ENCODE measurements around the gene TULP4. TPM values are rescaled to one million over a fixed set of nuclear protein-coding genes. Genes with fewer than 3 reads are reported as not detected.

Gene TULP4
- total and polyA plus RNA-seq, 2 of the 8 experiments (the other 6 are each of a cell fraction or from before 2014, with no cell fraction given): 7.7 to 51.6 TPM

DNA sequence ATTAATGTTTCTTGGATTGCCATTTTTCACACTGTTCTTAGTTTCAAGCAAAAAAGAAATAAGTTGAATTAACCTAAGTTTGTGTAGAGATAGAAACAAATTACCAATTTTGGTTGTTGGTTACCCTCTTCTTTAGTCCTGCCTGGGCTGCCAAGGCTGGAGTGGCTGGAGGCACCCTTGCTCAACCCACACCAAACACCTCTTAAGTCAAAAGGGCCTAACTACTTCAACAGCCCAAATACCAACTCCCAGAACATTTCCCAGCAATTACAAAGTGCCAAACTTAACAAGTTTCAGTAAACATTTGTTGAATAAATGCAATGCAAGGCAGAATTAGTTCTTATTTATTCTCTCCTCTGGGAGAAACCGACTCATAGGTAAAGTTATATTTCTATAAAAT lies 209.5 kb downstream of the TULP4 start:
- H3K23me2 ChIP-seq (ENCODE audit: low read depth, low read length): no peaks in the 10 kb centered on the region
- H3K9me3 ChIP-seq (ENCODE audit: insufficient read depth in 2 of 2, low read depth in 1 of 2, low read length in 1 of 2): no peaks in the 10 kb centered on the region
- no peak overlapping the region for H2BK15ac ChIP-seq (ENCODE audit: low read length)
- CTCF ChIA-PET (ENCODE audit: partially characterized antibody): interaction anchor here (0.6 to 4.5 kb wide), 5 partner anchors 12 to 448 kb away, joined by 3 to 24 read pairs (median 3); no protein-coding TSS in a partner anchor
- no peak overlapping the region for H4K8ac ChIP-seq (ENCODE audit: extremely low read depth, insufficient read depth, low read length)
- no peak overlapping the region for H3K18ac ChIP-seq (ENCODE audit: extremely low read depth, low read length)
- H4K20me1 ChIP-seq (replicated peaks in 1 of 2; ENCODE audit: control insufficient read depth in 1 of 2, insufficient read depth in 2 of 2, low read length in 2 of 2): no peaks in the 10 kb centered on the region
- no peaks in the 10 kb centered on the region for H3K79me1 ChIP-seq (ENCODE audit: low read depth, low read length)
- no peak overlapping the region for H4K5ac ChIP-seq (ENCODE audit: insufficient read length, low read depth, low read length)
- H3K27me3 ChIP-seq (replicated peaks in 1 of 4; ENCODE audit: control insufficient read depth in 3 of 4, extremely low read depth in 1 of 4, insufficient read depth in 3 of 4, low read length in 3 of 4): no peaks in the 10 kb centered on the region
- DNase-seq (ENCODE audit: low read depth in 1 of 2, low spot score in 2 of 2) (no peak), FAIRE-seq (no peak)
- no peak overlapping the region for H2BK5ac ChIP-seq (ENCODE audit: low read depth, low read length)
- H4K91ac ChIP-seq (replicated peaks; ENCODE audit: insufficient read length, low read length): no peak overlapping the region
- H3K9ac ChIP-seq (replicated peaks in 1 of 4; ENCODE audit: extremely low read depth in 1 of 4, low read depth in 3 of 4, low read length in 3 of 4): no peak overlapping the region
- no peak overlapping the region for H2BK120ac ChIP-seq (replicated peaks; ENCODE audit: low read depth, low read length)
- H3K79me2 ChIP-seq (ENCODE audit: control insufficient read depth in 1 of 2, insufficient read depth in 2 of 2, low read length in 2 of 2): no peaks in the 10 kb centered on the region
- H3K56ac ChIP-seq (replicated peaks; ENCODE audit: insufficient read length, low read depth, low read length): no peak overlapping the region
- no peak overlapping the region for H2BK20ac ChIP-seq (ENCODE audit: low read length)
- H2AK5ac ChIP-seq (ENCODE audit: low read depth, low read length): no peak overlapping the region
- peaks cover 0 to 5% (median 4%) of the 10 kb centered on the region in 4 experiments; a peak in 4 of 7 replicates for H3K4me1 ChIP-seq (replicated peaks in 1 of 4; ENCODE audit: control insufficient read depth in 3 of 4, insufficient read depth in 4 of 4, low read length in 3 of 4)
- H3K36me3 ChIP-seq (ENCODE audit: control insufficient read depth in 2 of 4, insufficient read depth in 4 of 4, low read length in 3 of 4): no peaks in the 10 kb centered on the region
- H3K23ac ChIP-seq (ENCODE audit: insufficient read length): no peak overlapping the region
- H3K4me3 ChIP-seq (ENCODE audit: extremely low read depth in 1 of 4, insufficient read depth in 2 of 4, low read depth in 3 of 4, low read length in 4 of 4): no peak overlapping the region
- no peak overlapping the region for H3K14ac ChIP-seq (ENCODE audit: insufficient read length)
- no peak overlapping the region for H3K4me2 ChIP-seq (ENCODE audit: insufficient read depth in 1 of 2, low read depth in 2 of 2, low read length in 2 of 2)
- no peak overlapping the region for H3K4ac ChIP-seq (replicated peaks; ENCODE audit: insufficient read length, low read depth, low read length)
- H3K27ac ChIP-seq (ENCODE audit: low read depth, low read length): no peak overlapping the region
- no peak overlapping the region for H2AFZ ChIP-seq (ENCODE audit: low read length)
- H2BK12ac ChIP-seq (ENCODE audit: low read depth, low read length): no peak overlapping the region
- 89% methylated on average over 1 of the region's 1 CpG; no CpG with 5 or more reads in 1 of the 2 experiments for WGBS, 2 experiments (ENCODE audit: extremely low coverage in 1 of 2, insufficient coverage in 1 of 2, insufficient read length in 1 of 2, insufficient replicate concordance in 2 of 2, low coverage in 1 of 2, low lambda C conversion rate in 2 of 2, missing lambda C conversion rate in 1 of 2)
- POLR2A ChIA-PET (ENCODE audit: partially characterized antibody): no interaction called here
- TF ChIP-seq SP1 (IDR thresholded peaks at IDR 0.05; ENCODE audit: low read depth, low read length): no peak
- no peak for TF ChIP-seq TAF7 (optimal IDR thresholded peaks at IDR 0.05; ENCODE audit: borderline replicate concordance, low read depth, low read length)
- no peak for TF ChIP-seq TCF12 (IDR thresholded peaks at IDR 0.05; ENCODE audit: low read depth, low read length)
- TF ChIP-seq RBBP5 (IDR thresholded peaks at IDR 0.05; ENCODE audit: borderline replicate concordance, low read depth, low read length): no peak
- no peak for TF ChIP-seq POU5F1 (IDR thresholded peaks at IDR 0.05; ENCODE audit: low read depth, low read length)
- TF ChIP-seq KDM5A (IDR thresholded peaks at IDR 0.05; ENCODE audit: low read length): no peak
- TF ChIP-seq, protein P1, sequence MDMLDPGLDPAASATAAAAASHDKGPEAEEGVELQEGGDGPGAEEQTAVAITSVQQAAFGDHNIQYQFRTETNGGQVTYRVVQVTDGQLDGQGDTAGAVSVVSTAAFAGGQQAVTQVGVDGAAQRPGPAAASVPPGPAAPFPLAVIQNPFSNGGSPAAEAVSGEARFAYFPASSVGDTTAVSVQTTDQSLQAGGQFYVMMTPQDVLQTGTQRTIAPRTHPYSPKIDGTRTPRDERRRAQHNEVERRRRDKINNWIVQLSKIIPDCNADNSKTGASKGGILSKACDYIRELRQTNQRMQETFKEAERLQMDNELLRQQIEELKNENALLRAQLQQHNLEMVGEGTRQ (IDR thresholded peaks at IDR 0.05; ENCODE audit: low read length): no peak
- no peak for TF ChIP-seq POLR2A (IDR thresholded peaks at IDR 0.05; ENCODE audit: control extremely low read depth in 1 of 2, low read depth in 2 of 2, low read length in 2 of 2)
- TF ChIP-seq EP300 (IDR thresholded peaks at IDR 0.05; ENCODE audit: borderline replicate concordance in 1 of 2, low read depth in 2 of 2, low read length in 2 of 2): no peak
- TF ChIP-seq YY1 (IDR thresholded peaks at IDR 0.05; ENCODE audit: low read depth, low read length): no peak
- TF ChIP-seq, protein P2, sequence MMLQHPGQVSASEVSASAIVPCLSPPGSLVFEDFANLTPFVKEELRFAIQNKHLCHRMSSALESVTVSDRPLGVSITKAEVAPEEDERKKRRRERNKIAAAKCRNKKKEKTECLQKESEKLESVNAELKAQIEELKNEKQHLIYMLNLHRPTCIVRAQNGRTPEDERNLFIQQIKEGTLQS (IDR thresholded peaks at IDR 0.05; ENCODE audit: insufficient read depth, low read depth, low read length): no peak
- no peak for TF ChIP-seq CHD2 (IDR thresholded peaks at IDR 0.05; ENCODE audit: low read length)
- TF ChIP-seq HDAC2 (IDR thresholded peaks at IDR 0.05; ENCODE audit: borderline replicate concordance in 1 of 2, low read depth in 2 of 2, low read length in 2 of 2): no peak
